OCI-LY3 (cell line): ENCODE data around the gene FYN.

Source experiments
- EZH2phosphoT487 ChIP-seq: fragments of 200-600 bp; shearing (Covaris generic); IDR thresholded peaks from 2 replicates; pipeline ENCODE4 v1.6.1; 2018; ENCODE audit warnings: antibody characterized with exemption, mixed run types, low read depth
- TF ChIP-seq, protein P1 (sequence below): fragments of 200-600, 300-600 bp; sonication (generic); IDR thresholded peaks from 2 replicates; pipeline ENCODE4 v1.5.1; 2014; ENCODE audit warnings: antibody characterized with exemption, low read length, low read depth

DNA sequence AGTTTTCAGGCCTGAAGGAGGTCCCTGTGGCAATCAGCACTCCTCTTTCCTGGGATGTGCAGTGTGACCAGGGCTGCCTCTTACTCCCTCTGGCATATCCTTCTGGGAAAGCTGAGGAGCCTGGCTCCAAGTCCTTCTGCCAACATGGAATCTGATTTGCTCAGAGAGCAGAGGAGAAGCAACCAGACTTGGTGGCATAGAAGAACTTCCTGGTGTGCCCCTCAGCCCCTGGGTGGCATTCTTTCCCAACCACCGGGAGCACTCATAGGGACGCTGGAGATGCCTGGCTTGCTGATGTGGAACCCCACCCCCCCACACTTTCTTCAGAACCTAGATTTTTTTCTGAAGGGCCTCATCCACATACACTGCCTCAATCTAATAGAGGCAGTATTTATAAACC is 160.0 kb downstream of the FYN start:
- TF ChIP-seq, protein P1, sequence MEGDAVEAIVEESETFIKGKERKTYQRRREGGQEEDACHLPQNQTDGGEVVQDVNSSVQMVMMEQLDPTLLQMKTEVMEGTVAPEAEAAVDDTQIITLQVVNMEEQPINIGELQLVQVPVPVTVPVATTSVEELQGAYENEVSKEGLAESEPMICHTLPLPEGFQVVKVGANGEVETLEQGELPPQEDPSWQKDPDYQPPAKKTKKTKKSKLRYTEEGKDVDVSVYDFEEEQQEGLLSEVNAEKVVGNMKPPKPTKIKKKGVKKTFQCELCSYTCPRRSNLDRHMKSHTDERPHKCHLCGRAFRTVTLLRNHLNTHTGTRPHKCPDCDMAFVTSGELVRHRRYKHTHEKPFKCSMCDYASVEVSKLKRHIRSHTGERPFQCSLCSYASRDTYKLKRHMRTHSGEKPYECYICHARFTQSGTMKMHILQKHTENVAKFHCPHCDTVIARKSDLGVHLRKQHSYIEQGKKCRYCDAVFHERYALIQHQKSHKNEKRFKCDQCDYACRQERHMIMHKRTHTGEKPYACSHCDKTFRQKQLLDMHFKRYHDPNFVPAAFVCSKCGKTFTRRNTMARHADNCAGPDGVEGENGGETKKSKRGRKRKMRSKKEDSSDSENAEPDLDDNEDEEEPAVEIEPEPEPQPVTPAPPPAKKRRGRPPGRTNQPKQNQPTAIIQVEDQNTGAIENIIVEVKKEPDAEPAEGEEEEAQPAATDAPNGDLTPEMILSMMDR, result no peak
- no peak for TF ChIP-seq EZH2phosphoT487
